GM12891 (cell line): ENCODE measurements around the gene OR52I1.

Experiments used
- DNase-seq: peaks from one replicate; pipeline ENCODE4 v3.0.0; 2011; ENCODE audit warnings: low spot score; ENCODE audit not compliant: insufficient read length
- FAIRE-seq: peaks from 2 replicates; lab custom pipeline; 2011; peaks lifted over from hg19 to GRCh38; lab: Jason Lieb, UNC
- PAX5 ChIP-seq: IDR thresholded peaks from 2 replicates; pipeline ENCODE4 v1.6.1; 2011; ENCODE audit warnings: low read length, moderate library complexity, mild to moderate bottlenecking; ENCODE audit not compliant: insufficient read depth, severe bottlenecking
- POLR2A ChIP-seq: IDR thresholded peaks from 2 replicates; pipeline ENCODE4 v1.6.1; 2011; ENCODE audit warnings: low read depth, low read length, control low read depth
- POLR2AphosphoS5 ChIP-seq: IDR thresholded peaks from 2 replicates; pipeline ENCODE4 v1.6.1; 2011; ENCODE audit warnings: low read depth, low read length, control low read depth
- POU2F2 ChIP-seq: IDR thresholded peaks from 2 replicates; pipeline ENCODE4 v1.6.1; 2011; ENCODE audit warnings: low read depth, mild to moderate bottlenecking, control low read depth, low read length, moderate library complexity
- SPI1 ChIP-seq: IDR thresholded peaks from 2 replicates; pipeline ENCODE4 v1.6.1; 2011; ENCODE audit warnings: low read depth, low read length, control low read depth
- TAF1 ChIP-seq: IDR thresholded peaks from 2 replicates; pipeline ENCODE4 v1.6.1; 2011; ENCODE audit warnings: low read depth, low read length, control low read depth

OR52I1 gene

DNA sequence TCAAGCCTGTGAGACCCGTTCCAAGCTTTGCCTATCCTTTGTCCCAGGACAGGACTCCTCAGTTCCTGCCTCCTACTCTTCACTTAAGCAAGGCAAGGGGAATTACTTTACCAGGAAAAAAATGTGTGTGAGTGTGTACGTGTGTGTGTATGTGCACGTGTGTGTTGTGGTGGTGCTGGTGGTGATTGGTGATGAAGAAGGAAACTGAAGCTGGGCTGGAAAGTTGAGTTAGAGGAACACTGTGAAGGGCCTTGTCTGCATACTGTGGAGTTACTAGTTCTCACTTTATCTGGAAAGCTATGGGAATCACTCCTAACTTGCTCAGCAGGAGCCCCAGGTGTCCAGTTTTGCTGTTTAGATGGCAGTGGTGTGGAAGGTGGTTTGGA is 43.8 kb downstream of the OR52I1 start:
- TF ChIP-seq POLR2AphosphoS5 (no peak), SPI1 (no peak), TAF1 (no peak), POLR2A (no peak), POU2F2 (no peak), PAX5 (no peak)
- no peak for DNase-seq
- no peak for FAIRE-seq

DNA sequence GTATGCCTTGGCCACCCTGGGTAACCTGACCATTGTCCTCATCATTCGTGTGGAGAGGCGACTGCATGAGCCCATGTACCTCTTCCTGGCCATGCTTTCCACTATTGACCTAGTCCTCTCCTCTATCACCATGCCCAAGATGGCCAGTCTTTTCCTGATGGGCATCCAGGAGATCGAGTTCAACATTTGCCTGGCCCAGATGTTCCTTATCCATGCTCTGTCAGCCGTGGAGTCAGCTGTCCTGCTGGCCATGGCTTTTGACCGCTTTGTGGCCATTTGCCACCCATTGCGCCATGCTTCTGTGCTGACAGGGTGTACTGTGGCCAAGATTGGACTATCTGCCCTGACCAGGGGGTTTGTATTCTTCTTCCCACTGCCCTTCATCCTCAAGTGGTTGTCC is 46.1 kb downstream of the OR52I1 start:
- no peak for TF ChIP-seq POLR2AphosphoS5
- no peak for TF ChIP-seq TAF1
- TF ChIP-seq PAX5 = no peak
- TF ChIP-seq POLR2A = no peak
- TF ChIP-seq SPI1 = no peak
- no peak for TF ChIP-seq POU2F2
- FAIRE-seq (no peak), DNase-seq (no peak)

DNA sequence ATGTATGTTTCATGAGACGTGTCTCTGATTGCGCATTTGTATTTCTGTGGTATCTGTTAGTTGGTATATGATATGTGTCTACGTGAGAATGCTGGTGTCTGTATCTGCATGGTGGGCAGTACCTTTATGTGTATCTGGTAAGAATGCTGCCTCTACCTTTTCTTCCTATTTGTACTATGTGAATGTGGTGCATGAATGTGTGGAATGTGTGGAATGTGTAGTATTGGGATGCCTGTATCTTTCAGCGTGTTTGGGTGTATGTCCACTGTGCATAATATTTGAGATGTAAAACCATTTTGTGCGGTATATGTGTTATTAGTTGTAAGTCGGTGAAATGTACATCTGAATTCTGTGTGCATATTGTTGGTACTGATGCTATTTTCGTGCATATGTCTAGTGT is 47.7 kb downstream of the OR52I1 start:
- FAIRE-seq = no peak

DNA sequence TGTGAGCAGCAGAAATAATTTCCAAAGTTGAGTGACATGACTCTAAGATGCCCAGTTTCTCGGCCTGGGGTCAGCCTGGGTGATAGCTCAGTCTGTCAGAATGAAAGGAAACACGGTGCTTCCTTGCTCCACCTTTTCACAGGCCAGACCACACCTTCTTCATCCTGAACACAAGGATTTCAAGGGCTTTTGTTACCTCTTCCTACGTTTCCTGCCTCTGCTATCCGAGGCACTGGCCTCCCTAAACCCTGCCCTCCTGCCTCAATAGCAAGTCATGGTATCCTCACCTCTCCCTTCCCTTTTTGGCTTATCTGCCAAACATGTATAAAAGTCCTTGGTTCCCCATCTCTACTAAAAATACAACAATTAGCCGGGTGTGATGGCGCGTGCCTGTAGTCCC is 48.2 kb downstream of the OR52I1 start:
- TF ChIP-seq POLR2A (no peak), SPI1 (no peak), TAF1 (no peak), POLR2AphosphoS5 (no peak), POU2F2 (no peak), PAX5 (no peak)
- FAIRE-seq (no peak), DNase-seq (no peak)

More for the DNA sequence above, 47.7 kb downstream of the OR52I1 start:
- DNase-seq = no peak
- no peak for TF ChIP-seq POLR2AphosphoS5
- TF ChIP-seq TAF1 = no peak
- no peak for TF ChIP-seq PAX5
- no peak for TF ChIP-seq SPI1
- TF ChIP-seq POLR2A = no peak
- no peak for TF ChIP-seq POU2F2

DNA sequence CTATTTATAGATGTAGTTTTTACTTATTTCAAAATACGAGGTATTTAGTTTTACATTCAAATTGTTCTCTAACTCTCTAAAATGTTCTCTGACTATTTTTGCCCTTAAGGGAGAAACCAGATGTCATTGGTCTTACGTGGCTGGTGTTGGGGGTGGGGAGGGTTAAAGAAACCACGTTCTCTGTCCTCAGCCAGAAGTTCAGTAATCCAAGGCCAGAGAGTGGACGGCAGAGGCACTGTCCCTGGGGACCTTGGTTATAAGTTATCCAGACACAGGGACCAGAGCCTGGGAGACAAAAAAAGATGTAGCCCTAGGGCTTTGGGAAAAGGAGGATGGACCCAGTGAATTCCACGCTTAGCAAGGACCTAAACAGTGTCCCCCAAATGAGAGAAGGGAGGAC is 49.2 kb downstream of the OR52I1 start:
- FAIRE-seq (no peak), DNase-seq (no peak)
- TF ChIP-seq PAX5 (no peak), POLR2A (no peak)

DNA sequence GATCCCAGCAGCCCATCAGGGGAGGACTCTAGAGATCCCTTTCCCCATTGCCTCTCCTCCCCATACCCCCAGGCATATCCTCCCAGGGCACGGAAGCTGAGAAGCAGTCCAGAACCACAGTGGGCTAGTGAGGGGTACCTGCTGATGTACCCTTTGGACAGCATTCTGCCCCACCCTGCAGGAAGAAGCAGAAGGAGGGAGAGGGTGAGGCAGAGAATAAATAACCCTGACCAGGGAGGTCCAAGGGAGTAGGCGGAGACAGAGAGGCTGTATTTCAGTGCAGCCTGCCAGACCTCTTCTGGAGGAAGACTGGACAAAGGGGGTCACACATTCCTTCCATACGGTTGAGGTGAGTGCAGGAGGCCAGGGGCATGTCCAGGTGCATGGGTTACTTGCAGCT is 49.8 kb downstream of the OR52I1 start, which contains the start of gene OR51E1:
TSS of gene OR51E1 (plus strand) at position 301 of the 400 bp plus-strand sequence. CDS start 8,545 bp downstream, outside the sequence.
- DNase-seq (no peak), FAIRE-seq (no peak)
- TF ChIP-seq TAF1 (no peak), SPI1 (no peak), PAX5 (no peak), POU2F2 (no peak), POLR2A (no peak), POLR2AphosphoS5 (no peak)

DNA sequence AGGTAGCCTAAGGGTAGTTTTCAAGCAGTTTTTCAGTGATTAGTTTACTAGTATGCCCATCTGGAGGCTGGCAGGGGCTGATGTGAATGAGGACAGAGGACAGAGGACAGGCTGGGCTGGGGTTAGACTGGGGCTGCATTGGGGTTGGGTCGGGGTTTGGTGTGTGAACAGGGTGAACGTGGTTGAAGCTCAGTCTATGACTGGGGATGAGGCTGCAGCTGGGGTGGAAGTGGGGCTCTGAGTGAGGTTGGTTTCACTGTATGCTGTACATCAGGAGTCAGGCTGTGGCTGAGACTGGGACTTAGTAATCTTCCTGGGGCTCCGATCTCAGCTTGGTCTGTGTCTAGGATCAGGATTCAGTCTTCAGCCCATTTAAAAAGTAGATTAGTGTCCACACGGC is 50.4 kb downstream of the OR52I1 start:
- TF ChIP-seq SPI1 = no peak
- TF ChIP-seq TAF1 = no peak
- TF ChIP-seq POLR2A = no peak
- no peak for TF ChIP-seq POLR2AphosphoS5
- TF ChIP-seq POU2F2 = no peak
- TF ChIP-seq PAX5 = no peak
- DNase-seq (no peak), FAIRE-seq (no peak)
